Subcutaneous adipose tissue (tissue), 4 donors: Measurements from ENCODE around the gene CPLANE2. TPM values are rescaled to one million over a fixed set of nuclear protein-coding genes. Genes with fewer than 3 reads are reported as not detected.

Experiments used
- total RNA-seq, 4 donors: library from RNA; depleted of rRNA; stranded (reverse); fragments of >200 nt; gene quantifications; one replicate each; pipeline ENCODE4 v1.1.0, GENCODE V29; 2016
- TF ChIP-seq, protein P1 (sequence below): fragments of 450-650 bp; IDR thresholded peaks from one replicate; pipeline ENCODE4 v1.5.1; 2016; ENCODE audit warnings: low read depth, mild to moderate bottlenecking, control low read depth, antibody characterized with exemption, moderate library complexity

CPLANE2 gene
- total RNA-seq, 4 donors from 2014 or later = 1.0 to 3.4 (median 2.3) TPM

DNA sequence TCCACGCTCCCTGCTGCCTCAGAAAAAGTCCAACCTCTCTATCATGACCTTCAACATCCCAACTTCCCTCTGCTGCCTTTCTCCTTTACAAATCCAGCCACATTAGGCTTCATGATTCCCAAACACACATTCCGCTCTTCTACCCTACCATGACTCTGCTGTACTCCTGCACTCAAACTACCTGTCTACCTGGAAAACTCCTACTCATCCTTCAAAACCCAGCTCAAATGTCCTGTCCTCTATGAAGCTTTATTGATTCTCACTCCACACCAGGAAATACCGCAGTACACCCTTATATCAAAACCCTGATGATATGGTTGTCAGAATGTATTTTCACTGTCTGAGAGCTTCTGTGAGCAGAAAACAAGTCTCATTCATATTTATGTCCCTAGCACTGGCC lies 33.4 kb downstream of the CPLANE2 start:
- TF ChIP-seq, protein P1, sequence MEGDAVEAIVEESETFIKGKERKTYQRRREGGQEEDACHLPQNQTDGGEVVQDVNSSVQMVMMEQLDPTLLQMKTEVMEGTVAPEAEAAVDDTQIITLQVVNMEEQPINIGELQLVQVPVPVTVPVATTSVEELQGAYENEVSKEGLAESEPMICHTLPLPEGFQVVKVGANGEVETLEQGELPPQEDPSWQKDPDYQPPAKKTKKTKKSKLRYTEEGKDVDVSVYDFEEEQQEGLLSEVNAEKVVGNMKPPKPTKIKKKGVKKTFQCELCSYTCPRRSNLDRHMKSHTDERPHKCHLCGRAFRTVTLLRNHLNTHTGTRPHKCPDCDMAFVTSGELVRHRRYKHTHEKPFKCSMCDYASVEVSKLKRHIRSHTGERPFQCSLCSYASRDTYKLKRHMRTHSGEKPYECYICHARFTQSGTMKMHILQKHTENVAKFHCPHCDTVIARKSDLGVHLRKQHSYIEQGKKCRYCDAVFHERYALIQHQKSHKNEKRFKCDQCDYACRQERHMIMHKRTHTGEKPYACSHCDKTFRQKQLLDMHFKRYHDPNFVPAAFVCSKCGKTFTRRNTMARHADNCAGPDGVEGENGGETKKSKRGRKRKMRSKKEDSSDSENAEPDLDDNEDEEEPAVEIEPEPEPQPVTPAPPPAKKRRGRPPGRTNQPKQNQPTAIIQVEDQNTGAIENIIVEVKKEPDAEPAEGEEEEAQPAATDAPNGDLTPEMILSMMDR = no peak

DNA sequence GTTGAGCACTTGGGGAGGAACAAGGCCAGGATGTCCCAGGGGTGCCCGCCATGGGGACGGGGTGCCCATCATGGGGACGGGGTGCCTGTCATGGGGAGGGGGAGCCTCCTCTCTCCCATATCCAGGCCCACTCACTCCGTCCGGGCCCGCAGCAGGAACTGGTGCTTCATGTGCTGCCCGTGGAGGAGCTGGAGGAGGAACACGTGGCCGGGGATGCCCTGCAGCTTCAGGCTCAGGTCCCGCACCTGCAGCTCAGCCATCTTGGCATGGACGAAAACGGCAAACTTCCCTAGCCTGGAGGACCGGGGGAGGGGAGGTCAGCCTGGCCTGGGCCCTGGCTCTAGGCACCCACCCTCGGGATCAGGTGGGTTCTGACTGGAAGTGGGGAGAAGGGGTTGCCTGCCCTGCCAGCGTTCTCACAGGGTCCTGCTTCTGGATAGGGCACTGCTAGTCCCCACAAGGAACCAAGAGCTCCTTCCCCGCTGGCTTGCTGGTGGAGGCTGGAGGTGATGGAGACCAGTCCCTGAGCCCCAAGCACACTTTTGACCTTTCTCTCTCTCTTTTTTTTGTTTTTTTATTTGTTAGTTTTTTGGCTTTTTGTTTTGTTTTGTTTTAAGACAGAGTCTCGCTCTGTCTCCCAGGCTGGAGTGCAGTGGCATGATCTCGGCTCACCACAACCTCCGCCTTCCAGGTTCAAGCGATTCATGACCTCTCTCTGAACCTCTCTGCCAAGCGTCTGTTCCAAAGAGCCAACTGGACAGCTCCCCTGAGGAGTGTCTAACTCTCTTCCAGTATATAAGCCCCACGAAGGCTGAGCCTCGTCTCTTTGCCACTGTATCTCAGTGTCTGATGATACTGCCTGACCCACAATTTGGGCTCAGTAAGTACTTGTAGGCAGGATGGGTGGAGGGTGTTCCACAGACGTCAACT lies 34.4 kb downstream of the CPLANE2 start:
- TF ChIP-seq, protein P1 = no peak

DNA sequence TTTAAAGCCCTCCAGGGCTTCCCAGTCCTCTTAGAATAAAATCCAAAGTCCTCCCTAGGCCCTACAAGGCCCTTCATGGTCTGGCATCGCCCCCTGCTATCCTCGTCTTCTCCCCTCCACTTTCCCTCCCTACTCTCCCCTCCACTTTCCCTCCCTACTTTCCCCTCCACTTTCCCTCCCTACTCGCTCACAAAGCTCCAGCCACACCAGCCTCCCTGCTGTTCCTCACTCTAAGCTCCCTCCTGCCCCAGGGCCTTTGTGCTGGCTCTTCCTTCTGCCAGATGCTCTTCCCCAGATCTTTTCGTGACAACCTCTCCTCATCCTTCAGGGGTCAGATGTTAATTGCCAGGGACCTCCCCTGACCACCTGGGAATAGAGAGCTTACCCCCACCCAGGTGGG lies 37.3 kb downstream of the CPLANE2 start:
- TF ChIP-seq, protein P1 = no peak

DNA sequence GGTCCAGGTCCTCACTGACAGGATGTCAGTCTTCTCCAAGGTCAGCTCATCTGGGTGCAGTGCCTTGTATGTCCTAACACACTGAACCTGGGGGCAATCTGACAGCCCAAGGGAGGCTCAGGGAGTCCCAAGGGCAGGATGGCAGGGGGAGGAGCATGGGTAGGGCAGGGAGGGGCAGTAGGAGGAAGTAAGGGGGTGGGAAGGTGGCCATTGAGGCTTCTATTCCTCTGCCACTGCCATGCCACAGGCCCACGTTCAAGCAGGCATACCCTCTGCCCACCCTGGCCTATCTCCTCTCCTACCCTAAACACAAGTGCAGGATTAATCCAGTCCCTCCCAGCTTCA lies 37.9 kb downstream of the CPLANE2 start:
- TF ChIP-seq, protein P1 = no peak

DNA sequence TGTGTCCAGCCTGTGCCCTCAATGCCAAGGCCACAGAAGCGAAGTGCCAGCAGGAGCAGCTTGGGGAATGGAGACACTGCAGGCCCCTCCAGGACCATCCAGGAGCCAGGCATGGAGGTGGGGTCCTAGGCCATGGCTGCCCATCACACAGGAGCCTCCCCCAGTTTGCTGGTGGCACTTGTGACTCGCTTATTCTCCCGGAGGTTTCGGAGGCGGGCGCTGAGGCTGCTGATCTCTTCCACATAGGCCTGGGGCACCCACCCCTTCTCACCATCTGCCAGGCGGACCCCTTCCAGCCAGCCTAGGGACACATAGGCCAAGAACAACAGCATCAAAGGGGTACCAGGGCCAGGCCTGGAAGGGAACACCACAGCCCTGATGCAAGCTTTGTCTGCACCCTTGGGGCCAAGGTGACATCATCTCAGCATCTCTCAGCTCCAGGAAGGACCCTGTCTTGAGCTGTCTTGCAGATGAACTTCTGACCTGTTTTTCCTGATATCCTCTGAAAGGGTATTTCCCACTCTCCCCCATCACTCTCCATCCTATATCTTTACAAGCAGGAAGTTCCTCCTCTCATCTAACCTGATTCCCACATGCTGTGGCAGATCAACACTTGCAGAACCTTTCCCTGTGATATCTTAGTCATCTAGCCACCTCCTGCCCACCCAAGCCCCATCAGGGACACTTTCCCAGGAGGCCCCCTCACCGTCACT lies 38.4 kb downstream of the CPLANE2 start:
- TF ChIP-seq, protein P1 = no peak

DNA sequence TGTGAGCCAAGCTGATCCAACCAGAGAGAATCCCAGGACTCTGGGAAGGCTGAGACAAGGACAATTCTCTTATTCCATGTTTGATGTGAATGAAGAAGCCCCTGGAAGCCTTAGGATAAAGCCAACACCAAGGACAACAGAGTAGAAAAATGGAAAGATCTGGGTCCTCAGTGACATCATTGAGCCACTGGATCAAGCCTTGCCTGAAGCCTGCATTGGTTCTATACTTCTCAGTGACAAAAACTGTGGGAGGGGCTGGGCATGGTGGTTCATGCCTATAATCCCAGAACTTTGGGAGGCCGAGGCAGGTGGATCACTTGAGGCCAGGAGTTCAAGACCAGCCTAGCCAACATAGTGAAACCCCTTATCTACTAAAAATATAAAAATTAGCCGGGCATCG lies 40.1 kb downstream of the CPLANE2 start:
- TF ChIP-seq, protein P1 = no peak

DNA sequence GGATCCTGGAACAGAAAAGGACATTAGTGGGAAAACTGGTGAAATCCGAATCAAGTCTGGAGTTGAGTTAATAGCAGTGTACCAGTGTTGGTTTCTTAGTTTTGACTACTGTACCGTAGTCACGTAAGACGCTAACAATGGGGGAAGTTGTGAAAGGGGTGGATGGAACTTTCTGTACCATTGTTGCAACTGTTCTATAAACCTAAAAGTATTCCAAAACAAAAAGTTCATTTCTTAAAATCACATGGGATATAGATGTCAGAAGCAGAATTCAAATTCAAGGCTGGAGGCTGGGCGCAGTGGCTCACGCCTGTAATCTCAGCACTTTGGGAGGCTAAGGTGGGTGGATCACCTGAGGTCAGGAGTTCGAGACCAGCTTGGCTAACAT lies 41.5 kb downstream of the CPLANE2 start:
- TF ChIP-seq, protein P1 = no peak
